Kidney tubule cell (primary cell): Measurements from ENCODE around the gene NTF3.

Experiments used
- DNase-seq: peaks from one replicate; pipeline ENCODE4 v3.0.0-alpha.2; 2018; ENCODE audit warnings: low spot score

NTF3 gene

GRCh38 chr12:5456906-5457305 is 25.0 kb downstream of the NTF3 start:
- peak; percentile 86 for DNase-seq

GRCh38 chr12:5458229-5459050 is 26.5 kb downstream of the NTF3 start:
- DNase-seq, result peak; percentile 58

GRCh38 chr12:5459051-5459782 is 27.3 kb downstream of the NTF3 start:
- DNase-seq, result no peak

- no peak for DNase-seq
Observed at GRCh38 chr12:5460817-5461216, 28.9 kb downstream of the NTF3 start.

DNA sequence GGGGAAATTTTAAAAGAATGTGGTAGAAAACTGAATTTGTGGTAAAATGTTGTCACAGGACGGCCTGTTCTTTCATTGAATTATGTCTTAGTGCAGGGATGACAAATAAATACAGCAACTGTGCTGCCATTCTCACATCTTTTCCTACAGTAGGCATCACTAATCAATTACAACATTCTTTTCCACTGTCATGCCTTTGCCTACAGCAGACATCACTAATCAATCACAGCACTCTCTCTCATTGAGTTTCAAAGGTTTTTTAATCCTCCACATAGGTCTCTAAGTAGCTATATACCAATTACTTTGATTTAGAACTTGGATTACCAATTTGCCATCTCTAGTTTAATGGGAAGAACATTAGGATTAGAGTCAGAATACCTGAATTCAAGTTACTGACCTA is 30.1 kb downstream of the NTF3 start:
- no peak for DNase-seq

GRCh38 chr12:5464096-5464495 is 32.2 kb downstream of the NTF3 start:
- no peak for DNase-seq

DNA sequence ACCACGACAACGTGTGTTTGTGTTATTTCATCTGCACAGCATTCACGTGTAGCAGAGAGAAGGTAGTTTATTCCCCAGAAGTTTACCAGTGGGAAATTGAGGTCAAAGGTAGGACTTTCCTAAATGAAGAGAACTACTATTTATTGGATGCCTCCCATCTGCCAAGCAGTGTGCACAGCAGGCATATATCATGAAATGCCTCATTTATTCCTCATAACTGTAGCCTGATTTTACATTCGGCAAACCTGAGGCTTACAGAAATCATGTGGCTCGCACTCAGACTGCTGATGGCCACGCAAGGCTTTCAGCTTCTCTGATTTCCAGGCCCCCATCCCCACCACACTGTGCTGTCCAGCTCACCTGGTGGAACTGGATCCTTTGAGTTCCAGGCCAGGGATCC is 33.5 kb downstream of the NTF3 start:
- no peak for DNase-seq

GRCh38 chr12:5466521-5466960 is 34.6 kb downstream of the NTF3 start:
- no peak for DNase-seq

- no peak for DNase-seq
Observed at GRCh38 chr12:5467931-5468330, 36.0 kb downstream of the NTF3 start.

- DNase-seq, result no peak
Observed at GRCh38 chr12:5470221-5470620, 38.3 kb downstream of the NTF3 start.

DNA sequence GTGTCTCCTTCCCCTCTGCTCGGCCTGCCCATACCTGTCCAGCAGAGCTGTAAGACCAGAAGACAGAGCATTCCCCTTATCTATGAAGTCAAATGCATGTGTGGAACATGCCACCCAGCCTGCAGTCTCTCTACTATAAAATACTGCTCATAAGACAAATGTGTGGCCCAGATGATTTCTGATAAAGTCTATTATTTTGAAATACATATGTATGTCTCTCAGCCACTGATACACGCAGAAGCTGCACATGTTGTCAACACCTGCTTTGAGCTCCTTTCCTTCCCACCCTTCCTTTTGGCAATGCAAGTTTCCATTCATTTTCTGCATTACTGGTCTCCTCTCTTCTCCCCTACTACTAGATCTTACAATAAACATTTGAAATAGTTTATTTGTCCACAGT is 38.8 kb downstream of the NTF3 start:
- no peak for DNase-seq

DNA sequence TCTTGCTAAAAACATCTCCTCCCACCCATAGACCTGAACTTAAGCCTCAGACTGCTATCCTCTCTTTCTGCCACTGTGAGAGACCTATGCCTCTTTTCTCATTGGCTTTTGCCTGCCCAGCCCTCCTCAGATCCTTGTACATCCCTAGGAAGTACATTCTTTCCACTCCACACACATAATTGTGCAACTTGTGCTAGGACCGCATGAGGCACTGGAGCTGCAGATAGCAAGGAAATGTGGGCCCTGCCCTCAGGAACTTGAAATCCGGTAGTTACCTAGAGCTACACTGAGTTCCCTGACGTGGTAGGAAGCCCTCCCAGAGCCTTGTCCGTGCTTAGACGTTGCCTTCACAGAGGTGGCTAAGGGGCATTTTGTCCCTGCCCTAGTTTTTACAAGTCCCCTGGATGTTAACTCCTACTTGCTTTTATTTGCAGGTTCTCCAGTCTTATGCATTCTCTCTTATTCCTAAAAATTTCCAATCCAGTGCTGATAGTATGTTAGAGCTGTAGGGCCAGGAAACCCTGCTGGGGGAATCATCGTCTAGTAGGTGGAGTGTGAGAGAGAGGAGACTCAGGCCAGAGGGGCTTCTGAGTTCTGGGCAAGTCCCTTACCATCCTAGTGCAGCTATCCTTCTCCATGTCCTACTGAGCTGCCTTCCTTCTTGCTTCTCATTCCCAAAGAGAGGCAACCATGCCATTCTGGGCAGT is 41.3 kb downstream of the NTF3 start:
- DNase-seq, result no peak

DNA sequence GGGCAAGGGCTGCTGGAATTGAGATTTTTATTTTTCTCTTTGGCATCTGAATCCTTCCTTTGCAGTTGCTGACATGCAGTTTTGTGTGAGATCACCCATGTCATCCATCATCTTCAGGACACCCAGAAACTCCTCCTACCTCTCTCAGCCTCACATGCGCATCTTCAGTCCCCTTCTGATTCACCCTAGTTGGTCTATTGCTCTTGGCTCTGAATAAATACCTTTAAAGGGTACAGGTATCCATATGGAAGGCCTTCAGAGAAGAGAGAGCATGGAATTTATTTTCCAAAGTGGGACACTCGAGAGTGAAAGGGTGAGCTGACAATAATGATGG is 41.8 kb downstream of the NTF3 start:
- DNase-seq, result no peak

DNA sequence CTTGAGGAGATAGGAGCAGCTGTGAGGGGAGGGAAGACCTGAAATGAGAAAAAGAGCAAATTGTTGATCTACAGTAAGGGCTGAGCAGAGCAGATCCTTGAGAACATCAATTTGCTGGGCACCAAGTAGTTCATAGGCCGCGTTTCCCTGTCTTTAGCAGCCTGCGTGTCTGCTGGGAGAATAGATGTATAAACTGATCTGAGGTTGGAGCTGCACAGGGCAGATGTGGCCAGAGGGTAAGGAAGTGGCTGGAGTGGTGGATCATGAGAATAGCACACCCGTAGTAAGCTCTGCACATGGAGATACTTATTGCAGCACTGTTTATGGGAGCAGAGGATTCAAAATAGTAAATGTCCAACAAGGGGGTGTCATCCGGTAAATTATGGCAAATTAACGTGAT is 44.4 kb downstream of the NTF3 start:
- no peak for DNase-seq

DNA sequence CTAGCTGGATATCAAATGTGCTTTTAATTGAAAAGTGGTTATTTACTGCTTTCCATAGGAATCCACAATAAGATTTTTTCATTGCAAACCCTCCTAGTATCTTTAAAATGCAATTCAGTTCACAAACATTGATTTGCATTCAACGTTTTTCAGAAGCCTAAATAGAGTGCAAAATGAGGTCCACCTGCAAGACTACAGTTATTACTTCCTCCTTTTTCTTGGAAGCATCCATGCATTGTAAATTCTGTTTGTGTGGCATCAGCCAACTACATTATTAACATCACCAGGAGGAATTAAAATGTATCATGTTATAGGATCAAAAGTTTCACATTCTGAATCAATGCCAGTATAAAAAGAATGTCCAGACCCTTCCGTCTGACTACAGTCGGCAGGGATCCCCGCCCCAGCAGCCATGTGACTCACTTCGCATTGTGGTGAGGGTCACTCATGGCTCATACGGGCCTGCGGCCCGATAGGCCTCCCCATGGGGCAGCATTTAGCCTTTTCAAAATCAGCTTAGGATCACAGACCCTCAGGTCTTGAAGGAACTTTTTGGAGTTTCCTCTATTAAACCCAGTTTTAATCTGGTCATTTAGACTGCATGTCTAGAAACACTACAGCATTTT is 46.3 kb downstream of the NTF3 start:
- DNase-seq, result no peak

DNA sequence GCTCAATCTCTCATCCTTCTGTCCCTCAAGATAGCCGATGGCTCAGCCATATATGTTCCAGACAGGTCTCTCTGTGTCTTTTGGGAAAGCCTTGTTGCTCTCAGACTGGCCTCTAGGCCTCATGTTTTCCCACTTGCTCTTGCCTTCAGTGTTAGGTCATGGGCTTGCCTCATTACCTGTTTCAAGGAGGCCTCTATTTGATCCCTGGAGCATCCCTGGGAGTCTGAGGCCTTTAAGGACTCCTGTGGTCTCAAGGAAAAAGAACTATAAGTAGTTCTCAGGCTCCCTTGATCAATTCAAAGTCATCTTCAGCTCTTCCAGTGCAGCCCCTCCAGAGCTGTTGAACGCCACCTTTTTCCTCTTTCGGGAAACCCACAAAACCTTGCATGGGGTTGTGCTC is 47.9 kb downstream of the NTF3 start:
- no peak for DNase-seq

- DNase-seq, result no peak
Observed at GRCh38 chr12:5480218-5480937, 48.5 kb downstream of the NTF3 start.

- DNase-seq, result no peak
Observed at GRCh38 chr12:5480938-5481303, 49.0 kb downstream of the NTF3 start.

DNA sequence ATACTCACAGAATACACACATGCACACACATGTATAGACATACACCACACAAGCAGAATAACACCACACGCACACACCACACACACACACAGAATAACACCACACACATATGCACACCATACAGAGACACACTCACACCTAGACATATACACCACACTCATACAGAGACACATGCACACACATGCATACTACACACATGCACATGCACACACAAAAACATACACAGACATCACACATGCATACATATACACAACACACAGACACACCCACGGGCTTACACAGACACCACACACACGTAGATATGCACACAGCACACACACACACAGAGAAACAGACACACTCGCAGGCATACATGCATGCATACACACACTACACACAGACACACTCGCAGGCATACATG is 49.7 kb downstream of the NTF3 start:
- no peak for DNase-seq

- DNase-seq, result no peak
Observed at GRCh38 chr12:5484426-5484825, 52.5 kb downstream of the NTF3 start.

GRCh38 chr12:5485454-5485853 is 53.5 kb downstream of the NTF3 start:
- no peak for DNase-seq

DNA sequence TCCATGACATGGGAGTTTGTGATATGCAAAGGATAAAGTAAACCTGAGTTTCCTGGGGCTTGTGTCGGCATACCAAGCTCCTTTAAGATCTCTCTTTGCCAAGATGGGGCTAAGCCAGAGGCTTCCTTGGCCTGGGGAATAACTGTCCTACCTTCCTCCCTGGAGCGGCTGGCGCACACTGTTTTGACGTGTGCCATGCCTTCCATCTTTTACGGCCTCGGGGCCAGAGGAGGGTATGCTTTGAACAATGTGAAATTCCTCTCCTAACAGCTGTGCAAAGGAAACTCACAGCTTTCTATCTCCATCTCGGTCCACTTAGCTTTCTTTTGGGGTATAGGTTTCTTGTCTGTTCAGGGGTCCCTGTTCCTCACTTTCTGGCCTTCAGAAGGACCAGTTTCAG is 55.2 kb downstream of the NTF3 start:
- DNase-seq, result no peak
